ENCODE measurements around the gene OR1Q1. TPM values are rescaled to one million over a fixed set of nuclear protein-coding genes. Genes with fewer than 3 reads are reported as not detected.

OR1Q1 gene
- polyA plus RNA-seq, 1 donor from 2014 or later: not detected

DNA sequence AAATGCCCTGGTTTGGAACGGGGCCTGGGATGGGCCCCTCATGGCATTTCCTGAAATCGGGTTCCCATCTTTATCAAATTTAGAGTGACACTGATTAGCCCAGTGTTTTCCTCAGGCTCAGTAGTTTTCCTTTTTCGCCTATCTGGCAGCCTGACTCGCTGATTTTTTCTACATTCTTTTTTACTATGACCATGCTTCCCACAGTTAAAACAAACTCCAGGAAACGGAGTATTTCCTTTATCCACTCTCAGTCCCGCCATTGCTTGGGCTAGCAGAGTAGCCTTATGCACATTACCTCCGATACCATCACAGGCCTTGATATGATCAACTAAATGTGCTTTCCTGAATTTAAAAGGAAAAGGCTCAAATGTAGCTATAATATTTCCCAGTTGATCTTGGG is 5.5 kb downstream of the OR1Q1 start:
- Histone ChIP-seq H3K27me3 (ENCODE audit: insufficient read depth, low read depth, low read length) (no peaks in the 10 kb centered on the region), H3K79me2 (replicated peaks; ENCODE audit: insufficient read depth, low read length) (no peaks in the 10 kb centered on the region), H3K36me3 (ENCODE audit: insufficient read depth, low read length) (no peaks in the 10 kb centered on the region), H4K20me1 (ENCODE audit: insufficient read depth) (no peaks in the 10 kb centered on the region), H3K9ac (ENCODE audit: low read length) (no peak overlapping the region), H3K9me3 (ENCODE audit: low read length) (no peaks in the 10 kb centered on the region), H3F3A (ENCODE audit: insufficient read depth, low read length, poor library complexity, severe bottlenecking) (no peaks in the 10 kb centered on the region), H3K9me2 (ENCODE audit: insufficient read depth, low read length) (no peaks in the 10 kb centered on the region), H2AFZ (ENCODE audit: low read depth, low read length) (no peak overlapping the region), H3K4me3 (ENCODE audit: low read length) (no peak overlapping the region), H3K4me2 (ENCODE audit: low read length) (no peak overlapping the region), H3K27ac (ENCODE audit: low read length) (no peak overlapping the region)
- TF ChIP-seq POLR2AphosphoS5 (IDR thresholded peaks at IDR 0.05) (no peak), EZH2 (IDR thresholded peaks at IDR 0.05; ENCODE audit: borderline replicate concordance, insufficient read depth, low read length, poor library complexity, severe bottlenecking) (no peak), RAD21 (conservative IDR thresholded peaks at IDR 0.05) (no peak), MXI1 (conservative IDR thresholded peaks at IDR 0.05; ENCODE audit: poor library complexity, severe bottlenecking) (no peak), SMC3 (conservative IDR thresholded peaks at IDR 0.05; ENCODE audit: poor library complexity) (no peak)
- TF ChIP-seq, protein P1, sequence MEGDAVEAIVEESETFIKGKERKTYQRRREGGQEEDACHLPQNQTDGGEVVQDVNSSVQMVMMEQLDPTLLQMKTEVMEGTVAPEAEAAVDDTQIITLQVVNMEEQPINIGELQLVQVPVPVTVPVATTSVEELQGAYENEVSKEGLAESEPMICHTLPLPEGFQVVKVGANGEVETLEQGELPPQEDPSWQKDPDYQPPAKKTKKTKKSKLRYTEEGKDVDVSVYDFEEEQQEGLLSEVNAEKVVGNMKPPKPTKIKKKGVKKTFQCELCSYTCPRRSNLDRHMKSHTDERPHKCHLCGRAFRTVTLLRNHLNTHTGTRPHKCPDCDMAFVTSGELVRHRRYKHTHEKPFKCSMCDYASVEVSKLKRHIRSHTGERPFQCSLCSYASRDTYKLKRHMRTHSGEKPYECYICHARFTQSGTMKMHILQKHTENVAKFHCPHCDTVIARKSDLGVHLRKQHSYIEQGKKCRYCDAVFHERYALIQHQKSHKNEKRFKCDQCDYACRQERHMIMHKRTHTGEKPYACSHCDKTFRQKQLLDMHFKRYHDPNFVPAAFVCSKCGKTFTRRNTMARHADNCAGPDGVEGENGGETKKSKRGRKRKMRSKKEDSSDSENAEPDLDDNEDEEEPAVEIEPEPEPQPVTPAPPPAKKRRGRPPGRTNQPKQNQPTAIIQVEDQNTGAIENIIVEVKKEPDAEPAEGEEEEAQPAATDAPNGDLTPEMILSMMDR (IDR thresholded peaks at IDR 0.05; ENCODE audit: poor library complexity, severe bottlenecking): no peak

DNA sequence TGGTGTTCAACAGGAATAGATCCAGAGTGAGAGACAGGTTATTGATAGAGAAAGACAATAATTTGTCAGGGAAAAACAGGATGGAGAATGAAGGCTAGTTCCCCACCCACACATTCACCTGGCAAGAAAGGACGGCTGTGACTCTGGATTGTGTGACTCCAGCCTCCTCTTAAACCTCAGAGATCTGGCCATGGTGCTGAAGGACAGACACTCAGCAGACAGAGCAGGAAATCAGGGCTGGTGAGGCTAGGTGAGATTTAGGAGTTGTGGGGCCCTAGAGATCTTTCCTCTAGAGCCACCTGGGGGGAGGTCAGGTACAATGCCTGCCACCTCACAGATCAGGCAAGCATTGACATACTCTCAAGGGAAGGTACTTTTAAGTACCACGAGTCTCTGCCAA is 27.7 kb downstream of the OR1Q1 start:
- Histone ChIP-seq H3K27ac (ENCODE audit: low read length) (no peak overlapping the region), H3K4me2 (ENCODE audit: low read length) (no peak overlapping the region), H3F3A (ENCODE audit: insufficient read depth, low read length, poor library complexity, severe bottlenecking) (no peaks in the 10 kb centered on the region), H2AFZ (ENCODE audit: low read depth, low read length) (no peak overlapping the region), H3K27me3 (ENCODE audit: insufficient read depth, low read depth, low read length) (no peaks in the 10 kb centered on the region), H4K20me1 (ENCODE audit: insufficient read depth) (no peaks in the 10 kb centered on the region), H3K9me3 (ENCODE audit: low read length) (no peaks in the 10 kb centered on the region), H3K36me3 (ENCODE audit: insufficient read depth, low read length) (no peaks in the 10 kb centered on the region), H3K9ac (ENCODE audit: low read length) (no peak overlapping the region), H3K4me3 (ENCODE audit: low read length) (no peak overlapping the region), H3K9me2 (ENCODE audit: insufficient read depth, low read length) (no peaks in the 10 kb centered on the region), H3K79me2 (replicated peaks; ENCODE audit: insufficient read depth, low read length) (no peaks in the 10 kb centered on the region)
- TF ChIP-seq RAD21 (conservative IDR thresholded peaks at IDR 0.05) (no peak), SMC3 (conservative IDR thresholded peaks at IDR 0.05; ENCODE audit: poor library complexity) (no peak), EP300 (conservative IDR thresholded peaks at IDR 0.05; ENCODE audit: poor library complexity, severe bottlenecking) (no peak)

DNA sequence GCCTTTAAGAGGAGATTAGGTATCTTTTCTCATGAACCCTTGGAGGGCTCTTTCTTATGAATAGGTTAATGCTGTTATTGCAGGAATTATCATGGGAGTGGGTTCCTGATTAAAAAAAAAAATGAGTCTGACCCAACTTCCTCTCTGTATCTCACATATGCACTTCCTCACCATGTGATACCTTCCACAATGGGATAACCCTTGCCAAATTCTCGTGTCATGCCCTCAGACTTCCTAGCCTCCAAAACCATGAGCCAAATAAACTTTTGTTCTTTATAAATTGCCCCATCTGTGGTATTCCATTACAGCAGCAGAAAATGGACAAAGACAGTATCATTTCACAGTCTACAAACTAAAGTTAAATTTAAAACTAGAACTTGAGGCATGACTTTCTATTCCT is 41.8 kb downstream of the OR1Q1 start:
- H3K4me3 ChIP-seq (ENCODE audit: low read length): no peak overlapping the region
- H3K9me3 ChIP-seq (ENCODE audit: low read length): no peaks in the 10 kb centered on the region
- no peaks in the 10 kb centered on the region for H3F3A ChIP-seq (ENCODE audit: insufficient read depth, low read length, poor library complexity, severe bottlenecking)
- H3K79me2 ChIP-seq (replicated peaks; ENCODE audit: insufficient read depth, low read length): no peaks in the 10 kb centered on the region
- H3K27ac ChIP-seq (ENCODE audit: low read length): no peak overlapping the region
- H3K4me2 ChIP-seq (ENCODE audit: low read length): no peak overlapping the region
- H3K9ac ChIP-seq (ENCODE audit: low read length): no peak overlapping the region
- H2AFZ ChIP-seq (ENCODE audit: low read depth, low read length): no peak overlapping the region
- no peaks in the 10 kb centered on the region for H3K36me3 ChIP-seq (ENCODE audit: insufficient read depth, low read length)
- no peaks in the 10 kb centered on the region for H3K9me2 ChIP-seq (ENCODE audit: insufficient read depth, low read length)
- TF ChIP-seq, protein P2, sequence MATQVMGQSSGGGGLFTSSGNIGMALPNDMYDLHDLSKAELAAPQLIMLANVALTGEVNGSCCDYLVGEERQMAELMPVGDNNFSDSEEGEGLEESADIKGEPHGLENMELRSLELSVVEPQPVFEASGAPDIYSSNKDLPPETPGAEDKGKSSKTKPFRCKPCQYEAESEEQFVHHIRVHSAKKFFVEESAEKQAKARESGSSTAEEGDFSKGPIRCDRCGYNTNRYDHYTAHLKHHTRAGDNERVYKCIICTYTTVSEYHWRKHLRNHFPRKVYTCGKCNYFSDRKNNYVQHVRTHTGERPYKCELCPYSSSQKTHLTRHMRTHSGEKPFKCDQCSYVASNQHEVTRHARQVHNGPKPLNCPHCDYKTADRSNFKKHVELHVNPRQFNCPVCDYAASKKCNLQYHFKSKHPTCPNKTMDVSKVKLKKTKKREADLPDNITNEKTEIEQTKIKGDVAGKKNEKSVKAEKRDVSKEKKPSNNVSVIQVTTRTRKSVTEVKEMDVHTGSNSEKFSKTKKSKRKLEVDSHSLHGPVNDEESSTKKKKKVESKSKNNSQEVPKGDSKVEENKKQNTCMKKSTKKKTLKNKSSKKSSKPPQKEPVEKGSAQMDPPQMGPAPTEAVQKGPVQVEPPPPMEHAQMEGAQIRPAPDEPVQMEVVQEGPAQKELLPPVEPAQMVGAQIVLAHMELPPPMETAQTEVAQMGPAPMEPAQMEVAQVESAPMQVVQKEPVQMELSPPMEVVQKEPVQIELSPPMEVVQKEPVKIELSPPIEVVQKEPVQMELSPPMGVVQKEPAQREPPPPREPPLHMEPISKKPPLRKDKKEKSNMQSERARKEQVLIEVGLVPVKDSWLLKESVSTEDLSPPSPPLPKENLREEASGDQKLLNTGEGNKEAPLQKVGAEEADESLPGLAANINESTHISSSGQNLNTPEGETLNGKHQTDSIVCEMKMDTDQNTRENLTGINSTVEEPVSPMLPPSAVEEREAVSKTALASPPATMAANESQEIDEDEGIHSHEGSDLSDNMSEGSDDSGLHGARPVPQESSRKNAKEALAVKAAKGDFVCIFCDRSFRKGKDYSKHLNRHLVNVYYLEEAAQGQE (IDR thresholded peaks at IDR 0.05; ENCODE audit: borderline replicate concordance): no peak
- TF ChIP-seq MXI1 (conservative IDR thresholded peaks at IDR 0.05; ENCODE audit: poor library complexity, severe bottlenecking): no peak
- TF ChIP-seq SMC3 (conservative IDR thresholded peaks at IDR 0.05; ENCODE audit: poor library complexity): no peak
- no peak for TF ChIP-seq EZH2 (IDR thresholded peaks at IDR 0.05; ENCODE audit: borderline replicate concordance, insufficient read depth, low read length, poor library complexity, severe bottlenecking)
- TF ChIP-seq, protein P1 (IDR thresholded peaks at IDR 0.05; ENCODE audit: poor library complexity, severe bottlenecking): no peak
- TF ChIP-seq TAF1 (IDR thresholded peaks at IDR 0.05; ENCODE audit: low read depth): no peak
- TF ChIP-seq POLR2AphosphoS5 (IDR thresholded peaks at IDR 0.05): no peak
- TF ChIP-seq RAD21 (conservative IDR thresholded peaks at IDR 0.05): no peak
- no peak for TF ChIP-seq EP300 (conservative IDR thresholded peaks at IDR 0.05; ENCODE audit: poor library complexity, severe bottlenecking)
- no peaks in the 10 kb centered on the region for H4K20me1 ChIP-seq (ENCODE audit: insufficient read depth)
- H3K27me3 ChIP-seq (ENCODE audit: insufficient read depth, low read depth, low read length): no peaks in the 10 kb centered on the region

All from neural cell (in vitro differentiated cells).